ENCODE measurements around the gene PROCR.
"Not testable (repeated sequence)": the region's sequence is repeated elsewhere in the genome, so short reads cannot be mapped to it uniquely, and the experiment has no call there.

Gene PROCR

GRCh38 chr20:35193031-35193791 lies 21.3 kb downstream of the PROCR start:
- DNase-seq, result not testable (repeated sequence)

GRCh38 chr20:35196313-35196712 lies 24.4 kb downstream of the PROCR start:
- DNase-seq, result no peak

- no peak for DNase-seq
These were observed 27.9 kb downstream of the PROCR start for GRCh38 chr20:35199740-35200139.

- DNase-seq, result no peak
These were observed 28.4 kb downstream of the PROCR start for GRCh38 chr20:35200267-35200666.

- DNase-seq, result not testable (repeated sequence)
These were observed 29.6 kb downstream of the PROCR start for GRCh38 chr20:35201467-35201866.

GRCh38 chr20:35206802-35207201 lies 34.9 kb downstream of the PROCR start:
- no peak for DNase-seq

- DNase-seq, result peak; percentile 48
These were observed 36.2 kb downstream of the PROCR start for GRCh38 chr20:35207950-35208611.

GRCh38 chr20:35215066-35215956 lies 43.4 kb downstream of the PROCR start:
- DNase-seq, result no peak

- DNase-seq, result no peak
These were observed 44.7 kb downstream of the PROCR start for GRCh38 chr20:35216541-35216940.

- DNase-seq, result no peak
These were observed 52.1 kb downstream of the PROCR start for GRCh38 chr20:35223941-35224340.

GRCh38 chr20:35224536-35224935 lies 52.7 kb downstream of the PROCR start:
- no peak for DNase-seq

GRCh38 chr20:35225319-35226125 lies 53.6 kb downstream of the PROCR start:
- DNase-seq, result no peak

GRCh38 chr20:35226126-35226883 lies 54.4 kb downstream of the PROCR start, which contains the start of gene MMP24:
Gene MMP24 (plus strand): TSS chr20:35226690. CDS start chr20:35226739, 49 bp downstream.
- DNase-seq, result no peak

All from GDM1 (cell line).